ENCODE data around the gene DTX1. TPM values are rescaled to one million over a fixed set of nuclear protein-coding genes. Genes with fewer than 3 reads are reported as not detected.

Gene DTX1
- total RNA-seq, 1 experiment from 2014 or later = 0.44 TPM

GRCh38 chr12:113044516-113044915, 12.0 kb upstream of the DTX1 start:
- in situ Hi-C loops (cut with HindIII; ENCODE audit: low pct_unique_long_range_greater_than_20kb, low sequenced_read_pairs) = no loop called here
- CTCF ChIA-PET = no interaction called here
- H3K4me1 ChIP-seq (ENCODE audit: control insufficient read depth, insufficient read depth, low read length) = no peaks in the 10 kb centered on the region
- DNase-seq (ENCODE audit: low read depth, low spot score) (no peak), ATAC-seq (no peak)
- POLR2A ChIA-PET = no interaction called here
- TF ChIP-seq, protein P1, sequence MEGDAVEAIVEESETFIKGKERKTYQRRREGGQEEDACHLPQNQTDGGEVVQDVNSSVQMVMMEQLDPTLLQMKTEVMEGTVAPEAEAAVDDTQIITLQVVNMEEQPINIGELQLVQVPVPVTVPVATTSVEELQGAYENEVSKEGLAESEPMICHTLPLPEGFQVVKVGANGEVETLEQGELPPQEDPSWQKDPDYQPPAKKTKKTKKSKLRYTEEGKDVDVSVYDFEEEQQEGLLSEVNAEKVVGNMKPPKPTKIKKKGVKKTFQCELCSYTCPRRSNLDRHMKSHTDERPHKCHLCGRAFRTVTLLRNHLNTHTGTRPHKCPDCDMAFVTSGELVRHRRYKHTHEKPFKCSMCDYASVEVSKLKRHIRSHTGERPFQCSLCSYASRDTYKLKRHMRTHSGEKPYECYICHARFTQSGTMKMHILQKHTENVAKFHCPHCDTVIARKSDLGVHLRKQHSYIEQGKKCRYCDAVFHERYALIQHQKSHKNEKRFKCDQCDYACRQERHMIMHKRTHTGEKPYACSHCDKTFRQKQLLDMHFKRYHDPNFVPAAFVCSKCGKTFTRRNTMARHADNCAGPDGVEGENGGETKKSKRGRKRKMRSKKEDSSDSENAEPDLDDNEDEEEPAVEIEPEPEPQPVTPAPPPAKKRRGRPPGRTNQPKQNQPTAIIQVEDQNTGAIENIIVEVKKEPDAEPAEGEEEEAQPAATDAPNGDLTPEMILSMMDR (IDR thresholded peaks at IDR 0.05) = no peak
- TF ChIP-seq, protein P2, sequence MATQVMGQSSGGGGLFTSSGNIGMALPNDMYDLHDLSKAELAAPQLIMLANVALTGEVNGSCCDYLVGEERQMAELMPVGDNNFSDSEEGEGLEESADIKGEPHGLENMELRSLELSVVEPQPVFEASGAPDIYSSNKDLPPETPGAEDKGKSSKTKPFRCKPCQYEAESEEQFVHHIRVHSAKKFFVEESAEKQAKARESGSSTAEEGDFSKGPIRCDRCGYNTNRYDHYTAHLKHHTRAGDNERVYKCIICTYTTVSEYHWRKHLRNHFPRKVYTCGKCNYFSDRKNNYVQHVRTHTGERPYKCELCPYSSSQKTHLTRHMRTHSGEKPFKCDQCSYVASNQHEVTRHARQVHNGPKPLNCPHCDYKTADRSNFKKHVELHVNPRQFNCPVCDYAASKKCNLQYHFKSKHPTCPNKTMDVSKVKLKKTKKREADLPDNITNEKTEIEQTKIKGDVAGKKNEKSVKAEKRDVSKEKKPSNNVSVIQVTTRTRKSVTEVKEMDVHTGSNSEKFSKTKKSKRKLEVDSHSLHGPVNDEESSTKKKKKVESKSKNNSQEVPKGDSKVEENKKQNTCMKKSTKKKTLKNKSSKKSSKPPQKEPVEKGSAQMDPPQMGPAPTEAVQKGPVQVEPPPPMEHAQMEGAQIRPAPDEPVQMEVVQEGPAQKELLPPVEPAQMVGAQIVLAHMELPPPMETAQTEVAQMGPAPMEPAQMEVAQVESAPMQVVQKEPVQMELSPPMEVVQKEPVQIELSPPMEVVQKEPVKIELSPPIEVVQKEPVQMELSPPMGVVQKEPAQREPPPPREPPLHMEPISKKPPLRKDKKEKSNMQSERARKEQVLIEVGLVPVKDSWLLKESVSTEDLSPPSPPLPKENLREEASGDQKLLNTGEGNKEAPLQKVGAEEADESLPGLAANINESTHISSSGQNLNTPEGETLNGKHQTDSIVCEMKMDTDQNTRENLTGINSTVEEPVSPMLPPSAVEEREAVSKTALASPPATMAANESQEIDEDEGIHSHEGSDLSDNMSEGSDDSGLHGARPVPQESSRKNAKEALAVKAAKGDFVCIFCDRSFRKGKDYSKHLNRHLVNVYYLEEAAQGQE (IDR thresholded peaks at IDR 0.05; ENCODE audit: insufficient read depth in 1 of 2, low read depth in 2 of 2, low read length in 1 of 2) = no peak
- TF ChIP-seq SIN3A (IDR thresholded peaks at IDR 0.05; ENCODE audit: borderline replicate concordance, insufficient read depth, low read depth, low read length) (no peak), TCF7L2 (IDR thresholded peaks at IDR 0.05; ENCODE audit: low read depth, low read length) (no peak), POLR2AphosphoS5 (IDR thresholded peaks at IDR 0.05; ENCODE audit: low read depth, low read length) (no peak)
- intact Hi-C loops (cut with micrococcal nuclease; ENCODE audit: unreplicated experiment) = no loop called here
- no peak overlapping the region for H3K4me3 ChIP-seq (ENCODE audit: low read depth in 2 of 2, low read length in 2 of 2)
- H3K27ac ChIP-seq (ENCODE audit: low read length) = no peak overlapping the region
- no TSS peak for BruUV-seq (replicated peaks)
- no peaks in the 10 kb centered on the region for H3K36me3 ChIP-seq (ENCODE audit: control insufficient read depth, insufficient read depth, low read length)
- H3K9me3 ChIP-seq (ENCODE audit: control insufficient read depth, insufficient read depth, low read depth, low read length) = no peaks in the 10 kb centered on the region
- H3K27me3 ChIP-seq (ENCODE audit: control insufficient read depth, insufficient read depth, low read length) = peaks cover 3% of the 10 kb centered on the region; the same call in 1 of the 2 replicates

DNA sequence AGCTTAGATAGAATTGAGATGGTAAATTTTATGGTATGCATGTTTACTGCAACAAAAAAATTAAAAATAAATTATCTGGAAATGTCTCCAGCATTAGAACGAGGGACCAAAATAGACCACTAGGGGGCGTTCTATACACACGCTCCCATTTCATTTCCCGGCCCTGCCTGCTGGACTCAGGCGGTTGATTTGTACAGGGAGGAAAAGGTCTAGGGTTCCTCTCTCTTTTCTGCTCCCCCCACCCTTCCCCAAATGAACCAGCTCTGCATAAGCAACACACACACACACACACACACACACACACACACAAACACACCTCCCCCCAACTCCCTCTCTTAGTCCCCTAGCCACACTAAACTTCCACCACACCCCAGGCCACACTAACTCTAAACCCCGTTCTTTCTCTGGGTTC, 7.8 kb upstream of the DTX1 start:
- POLR2A ChIA-PET = no interaction called here
- in situ Hi-C loops (cut with HindIII; ENCODE audit: low pct_unique_long_range_greater_than_20kb, low sequenced_read_pairs) = no loop called here

More for the DNA sequence above, 7.8 kb upstream of the DTX1 start:
- H3K27me3 ChIP-seq (ENCODE audit: control insufficient read depth, insufficient read depth, low read length) = peaks cover 12% of the 10 kb centered on the region
- CTCF ChIA-PET = interaction anchor here (0.5 to 1.3 kb wide), 5 partner anchors 12 to 105 kb away, joined by 3 to 4 read pairs (median 3); no protein-coding TSS in a partner anchor
- no peak overlapping the region for H3K4me3 ChIP-seq (ENCODE audit: low read depth in 2 of 2, low read length in 2 of 2)
- no peaks in the 10 kb centered on the region for H3K36me3 ChIP-seq (ENCODE audit: control insufficient read depth, insufficient read depth, low read length)
- H3K27ac ChIP-seq (ENCODE audit: low read length) = no peak overlapping the region
- no peaks in the 10 kb centered on the region for H3K4me1 ChIP-seq (ENCODE audit: control insufficient read depth, insufficient read depth, low read length)
- no TSS peak for BruUV-seq (replicated peaks)
- no peaks in the 10 kb centered on the region for H3K9me3 ChIP-seq (ENCODE audit: control insufficient read depth, insufficient read depth, low read depth, low read length)
- intact Hi-C loops (cut with micrococcal nuclease; ENCODE audit: unreplicated experiment) = loop anchor here (1.0 to 2.0 kb wide), 3 partner anchors 50 to 126 kb away; no protein-coding TSS in a partner anchor
- DNase-seq (ENCODE audit: low read depth, low spot score) = no peak
- ATAC-seq = peak; percentile 92
- TF ChIP-seq, protein P1 (IDR thresholded peaks at IDR 0.05) = peak; percentile 90
- TF ChIP-seq TCF7L2 (IDR thresholded peaks at IDR 0.05; ENCODE audit: low read depth, low read length) = no peak
